DMS114 treated with DMSO at 0.1 percent for 48 hours (cell line): Measurements from ENCODE around the gene SIAE.

Source experiments
- DNase-seq: peaks from one replicate; lab custom pipeline; 2025; ENCODE audit not compliant: unreplicated experiment; lab: John Stamatoyannopoulos, UW

The SIAE gene

GRCh38 chr11:124673333-124674167, at the start of gene SIAE, which contains the start of gene SPA17:
SIAE (minus strand) TSS chr11:124673739; CDS start chr11:124673708, 31 bp downstream.
SPA17 (plus strand) TSS chr11:124673904; CDS start chr11:124675265, 1,361 bp downstream.
- DNase-seq, result peak; percentile 72

DNA sequence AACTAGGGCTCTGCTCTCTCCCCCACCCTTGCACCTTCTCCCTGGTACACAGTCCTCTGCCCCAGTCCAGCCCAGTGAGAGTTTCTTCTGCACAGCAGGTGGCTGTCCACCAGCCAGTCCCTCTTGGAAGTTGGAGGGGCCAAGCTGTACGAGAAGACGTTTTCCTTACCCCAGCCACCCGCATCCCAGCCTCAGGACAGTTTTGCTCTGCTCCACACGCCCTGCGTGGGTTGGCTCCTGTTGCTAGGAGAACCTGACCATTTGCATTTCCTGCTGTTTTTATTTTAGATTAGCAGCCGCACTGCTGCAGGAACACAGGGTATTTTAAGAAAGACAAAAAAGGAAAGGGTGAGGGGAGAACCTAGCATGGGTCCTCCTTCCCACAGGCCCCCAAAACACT, 48.6 kb upstream of the SIAE start:
- no peak for DNase-seq

DNA sequence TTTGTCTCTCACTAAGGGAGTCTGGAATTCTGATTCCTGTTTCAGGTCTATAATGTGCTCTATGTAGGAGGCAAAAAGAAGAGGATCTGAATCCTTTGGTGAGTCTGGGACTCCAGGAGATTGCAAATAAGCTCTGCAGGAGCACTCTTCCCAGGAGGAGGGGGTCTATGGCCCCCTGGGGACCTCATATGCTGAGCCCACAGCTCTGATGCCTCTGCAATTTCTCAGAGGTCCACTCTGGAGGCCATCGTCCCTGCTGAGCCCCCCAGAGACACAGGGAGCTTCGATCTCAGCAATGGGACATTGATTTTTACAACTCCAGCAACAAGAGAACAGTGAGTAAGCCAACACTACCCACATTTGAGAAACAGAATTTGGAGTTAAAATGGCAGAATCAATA, 46.0 kb upstream of the SIAE start:
- DNase-seq, result no peak

DNA sequence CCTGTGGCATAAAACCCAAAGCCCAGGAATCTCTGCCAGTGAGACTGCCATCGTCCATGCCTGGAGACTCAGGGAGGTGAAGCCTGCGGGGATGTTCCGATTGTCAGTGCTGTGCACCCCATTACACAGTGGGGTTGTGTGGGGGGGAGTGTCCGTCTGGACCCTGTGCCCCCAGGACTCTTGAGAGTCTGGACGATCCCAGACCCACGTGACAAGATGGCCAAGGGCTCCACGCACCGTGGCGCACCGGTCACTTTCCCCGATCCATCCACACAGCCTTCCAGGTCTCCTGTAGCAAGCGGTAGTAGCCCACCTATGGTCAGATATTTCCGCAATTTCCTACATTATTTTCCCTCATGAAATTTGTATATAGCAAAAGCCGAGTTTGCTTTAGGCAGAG, 45.3 kb upstream of the SIAE start:
- no peak for DNase-seq

DNA sequence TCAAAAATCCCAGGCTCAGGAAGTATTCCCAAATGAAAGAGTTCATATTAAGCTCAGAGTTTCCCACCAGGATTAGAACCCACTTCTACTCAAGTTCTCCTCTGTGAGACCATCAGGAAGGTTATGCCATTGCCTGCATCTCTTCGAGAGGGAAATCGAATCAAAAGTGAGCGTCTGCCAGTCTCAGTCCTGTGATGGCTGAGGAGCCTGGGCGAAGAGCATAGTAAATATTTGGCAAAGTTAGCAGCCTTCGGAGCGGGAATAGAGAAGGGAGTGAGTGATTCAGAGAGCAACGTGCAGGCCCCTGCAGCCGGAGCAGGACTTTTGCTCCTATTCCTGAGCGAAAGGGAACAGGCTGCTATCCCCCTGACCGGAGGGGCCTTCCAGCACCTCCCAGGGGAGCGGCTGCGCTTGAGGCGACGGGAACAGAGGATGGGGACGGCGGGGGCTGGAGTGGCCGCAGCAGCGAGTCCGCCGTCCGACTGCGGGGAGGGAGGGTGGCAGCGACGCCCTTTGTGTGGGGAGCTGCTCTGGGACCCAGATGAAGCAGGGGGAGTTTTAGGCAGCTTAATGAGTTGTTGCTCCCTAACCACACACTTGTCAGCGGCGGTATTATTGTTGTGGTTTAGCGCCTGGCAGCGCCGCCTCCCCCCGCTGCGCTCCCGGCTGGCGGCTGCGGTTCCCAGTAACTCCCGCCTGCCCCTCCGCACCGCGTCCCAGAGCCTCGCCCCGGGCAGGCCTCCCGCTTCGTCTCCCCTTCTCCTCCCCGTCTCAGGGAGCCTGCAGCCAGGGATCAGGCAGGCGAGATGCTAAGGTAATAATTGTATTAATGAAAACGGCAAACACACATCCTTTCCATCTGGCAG, 44.5 kb upstream of the SIAE start:
- no peak for DNase-seq

- no peak for DNase-seq
Observed at GRCh38 chr11:124717421-124717785, 43.9 kb upstream of the SIAE start.

DNA sequence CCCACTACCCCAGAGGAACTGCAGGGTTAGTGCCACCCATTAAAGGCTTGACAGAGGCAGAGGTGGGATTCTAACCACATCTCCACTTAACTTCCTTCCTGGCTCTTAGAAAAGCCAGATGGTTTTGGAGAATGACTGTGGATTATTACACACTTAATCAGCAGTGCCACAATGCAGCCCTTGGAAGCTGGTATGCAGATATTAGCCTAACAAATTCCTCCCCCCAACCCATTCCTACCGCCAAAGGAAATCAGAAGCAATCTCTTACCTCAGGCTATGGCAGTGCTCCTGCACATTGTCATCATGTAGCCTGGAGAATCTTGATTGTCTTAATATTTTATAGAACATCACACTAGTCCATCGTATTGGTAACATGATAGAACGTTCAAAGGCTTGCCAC, 43.1 kb upstream of the SIAE start:
- no peak for DNase-seq

GRCh38 chr11:124712392-124712791, 38.9 kb upstream of the SIAE start:
- DNase-seq, result no peak

- DNase-seq, result no peak
Observed at GRCh38 chr11:124707829-124708228, 34.3 kb upstream of the SIAE start.

GRCh38 chr11:124700028-124700427, 26.5 kb upstream of the SIAE start:
- no peak for DNase-seq

DNA sequence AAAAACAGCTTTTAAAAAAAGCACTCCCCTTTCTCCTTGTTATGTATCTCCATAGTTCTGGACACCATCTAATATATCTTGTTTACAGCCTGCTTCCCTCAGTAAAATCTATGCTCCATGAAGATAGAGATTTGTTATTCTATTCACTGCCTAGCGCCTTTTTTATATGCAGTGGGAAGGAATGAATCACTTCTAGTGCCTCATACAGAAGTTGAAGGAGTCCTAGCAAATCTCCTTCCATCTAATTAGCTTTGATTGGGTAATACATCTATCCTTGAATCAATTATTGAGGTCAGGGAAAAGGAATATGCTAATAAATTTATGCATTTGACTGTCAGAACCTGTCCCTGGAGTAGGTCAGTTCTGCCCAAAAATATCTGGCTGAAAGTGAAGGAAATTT, 26.0 kb upstream of the SIAE start:
- DNase-seq, result no peak

DNA sequence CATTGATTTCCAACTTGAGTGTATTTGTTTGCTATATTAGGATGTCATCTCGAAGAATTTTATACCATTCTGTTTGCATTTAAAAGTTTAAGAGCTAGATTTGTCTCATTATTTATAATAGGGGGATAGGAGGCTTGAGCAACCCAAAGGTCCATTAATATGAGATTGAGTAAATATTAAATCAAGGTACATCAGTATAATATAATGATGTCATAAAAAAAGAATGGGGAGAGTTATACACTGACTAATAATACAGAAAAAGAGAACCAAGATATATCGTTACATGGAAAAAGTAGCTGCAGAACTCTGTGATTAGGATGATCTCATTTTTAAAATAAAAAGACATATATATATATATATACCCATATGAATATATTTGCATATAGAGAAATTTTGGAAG, 19.6 kb upstream of the SIAE start:
- no peak for DNase-seq

DNA sequence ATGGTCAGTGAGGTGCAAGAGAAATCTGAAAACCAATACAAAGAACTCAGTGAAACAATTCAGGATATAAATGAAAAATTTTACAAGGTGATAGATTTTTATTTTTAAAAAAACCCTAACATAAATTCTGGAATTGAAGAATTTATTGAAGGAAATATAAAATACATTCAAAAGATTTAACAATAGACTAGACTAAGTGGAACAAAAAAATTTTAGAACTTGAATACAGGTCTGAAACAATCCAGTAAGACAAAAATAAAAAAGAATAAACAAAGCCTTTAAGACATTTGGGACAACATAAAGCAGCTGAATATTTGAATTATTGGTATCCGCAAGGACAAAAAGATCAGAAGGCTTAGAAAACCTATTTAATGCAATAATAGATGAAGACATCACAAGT, 8.9 kb upstream of the SIAE start:
- DNase-seq, result no peak

GRCh38 chr11:124681421-124681820, 7.9 kb upstream of the SIAE start:
- no peak for DNase-seq

DNA sequence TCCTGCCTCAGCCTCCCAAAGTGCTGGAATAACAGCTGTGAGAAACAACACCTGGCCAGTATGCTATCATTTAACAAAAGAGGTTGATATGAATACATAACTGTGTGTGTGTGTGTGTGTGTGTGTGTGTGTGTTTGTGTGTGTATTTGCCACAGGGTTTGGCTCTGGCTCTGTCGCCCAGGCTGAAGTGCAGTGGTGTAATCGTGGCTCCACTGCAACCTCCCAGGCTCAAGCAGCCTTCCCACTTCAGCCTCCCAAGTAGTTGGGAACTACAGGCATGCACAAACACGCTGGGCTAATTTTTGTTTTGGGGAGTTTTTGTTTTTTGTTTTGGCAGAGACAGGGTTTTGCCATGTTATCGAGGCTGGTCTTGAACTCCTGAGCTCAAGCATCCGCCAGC, 4.9 kb upstream of the SIAE start:
- DNase-seq, result no peak

DNA sequence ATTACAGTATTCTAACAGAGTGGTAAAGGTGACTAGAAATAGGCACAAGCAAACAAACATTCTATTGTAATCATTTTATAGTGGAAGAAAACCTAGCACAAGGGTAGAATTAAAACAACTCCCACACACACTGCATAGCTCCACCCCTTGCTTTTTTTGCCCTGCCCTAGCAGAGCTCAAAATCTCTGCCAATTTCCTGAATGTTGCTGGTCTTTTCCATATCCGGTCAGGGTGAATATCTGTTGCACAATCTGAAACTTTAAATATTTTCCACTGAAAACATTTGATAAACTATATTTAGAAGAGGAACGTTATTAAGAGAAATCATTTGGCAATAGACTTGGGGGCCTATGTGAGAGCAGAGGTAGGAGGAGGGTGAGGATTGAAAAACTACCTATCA, 2.8 kb upstream of the SIAE start:
- no peak for DNase-seq

- DNase-seq, result no peak
Observed at GRCh38 chr11:124674571-124674970, 1.0 kb upstream of the SIAE start.

- no peak for DNase-seq
Observed at GRCh38 chr11:124674168-124674517, 604 bp upstream of the SIAE start.

- DNase-seq, result no peak
Observed at GRCh38 chr11:124672536-124673215, 863 bp downstream of the SIAE start.

GRCh38 chr11:124670732-124671131, 2.8 kb downstream of the SIAE start:
- DNase-seq, result no peak

GRCh38 chr11:124669193-124669592, 4.3 kb downstream of the SIAE start:
- peak; percentile 22 for DNase-seq

- no peak for DNase-seq
Observed at GRCh38 chr11:124667601-124668000, 5.9 kb downstream of the SIAE start.
